SU-DHL-6 (cell line): ENCODE results near the gene OR7E24.

Experiments
- CTCF ChIP-seq: fragments of 200-600 bp; sonication (generic); IDR thresholded peaks from one replicate; pipeline ENCODE4 v1.5.1; 2017; ENCODE audit warnings: antibody characterized with exemption, mild to moderate bottlenecking, low read length, moderate library complexity; ENCODE audit not compliant: insufficient read depth, poor library complexity, severe bottlenecking
- EZH2phosphoT487 ChIP-seq: fragments of 200-600 bp; sonication (generic), shearing (Covaris generic); conservative IDR thresholded peaks from 2 replicates; pipeline ENCODE4 v1.6.1; 2018; ENCODE audit warnings: mild to moderate bottlenecking, antibody characterized with exemption, low read length, moderate library complexity, mixed read lengths

- TF ChIP-seq CTCF (peak; percentile 67), EZH2phosphoT487 (no peak)
Measured at GRCh38 chr19:9205501-9206113, 45.1 kb upstream of the OR7E24 start.
